Activated CD8-positive, alpha-beta T cell treated with anti-CD3 and anti-CD28 coated beads, Interleukin-2, amount 10 ng/mL, durations not matched to agents 7 days and 5 days (primary cell): ENCODE data around the gene GRM5. TPM values are rescaled to one million over a fixed set of nuclear protein-coding genes. Genes with fewer than 3 reads are reported as not detected.

Source experiments
- ATAC-seq: fragments of 150-1000 bp; cut with Tn5 transposase; one replicate; pipeline ENCODE4 v1.10.0; 2021; ENCODE audit warnings: moderate library complexity
- CTCF ChIA-PET: fragments of 350-600 bp; sonication (Branson Sonifier 250); formaldehyde crosslinking; loops from one replicate; lab custom pipeline; 2021; ENCODE audit warnings: antibody characterized with exemption; lab: Charles Lee
- POLR2A ChIA-PET: fragments of 350-600 bp; sonication (Branson Sonifier 250); formaldehyde crosslinking; loops from one replicate; lab custom pipeline; 2021; ENCODE audit warnings: antibody characterized with exemption; lab: Charles Lee
- DNase-seq: peaks from one replicate; pipeline ENCODE4 v3.0.0-alpha.2; 2020
- H3K27ac Mint-ChIP-seq: one replicate; pipeline ENCODE4 v1.8.0; 2021; ENCODE audit warnings: mild to moderate bottlenecking, mixed read lengths
- H3K27me3 Mint-ChIP-seq: one replicate; pipeline ENCODE4 v1.8.0; 2021; ENCODE audit warnings: low read depth, mixed read lengths
- H3K36me3 Mint-ChIP-seq: one replicate; pipeline ENCODE4 v1.8.0; 2021; ENCODE audit warnings: low read depth, mixed read lengths
- H3K4me1 Mint-ChIP-seq: one replicate; pipeline ENCODE4 v1.8.0; 2021; ENCODE audit warnings: low read depth, mixed read lengths
- H3K4me3 Mint-ChIP-seq: one replicate; pipeline ENCODE4 v1.8.0; 2021; ENCODE audit warnings: mild to moderate bottlenecking, mixed read lengths
- H3K9me3 Mint-ChIP-seq: one replicate; pipeline ENCODE4 v1.8.0; 2022; ENCODE audit warnings: mixed read lengths; ENCODE audit not compliant: insufficient read depth
- total RNA-seq, 2 experiments: library from RNA; stranded (reverse); gene quantifications; one replicate each; pipeline ENCODE4 v1.2.3, GENCODE V29; 2021

GRM5 gene
- total RNA-seq, 2 experiments from 2014 or later: not detected

GRCh38 chr11:88770475-88771079 lies 295.2 kb downstream of the GRM5 start:
- POLR2A ChIA-PET: no interaction called here
- H3K27ac Mint-ChIP-seq: no peak overlapping the region
- H3K36me3 Mint-ChIP-seq: no peaks in the 10 kb centered on the region
- CTCF ChIA-PET: interaction anchor here (0.6 kb wide), 1 partner anchor 651 kb away, joined by 5 read pairs; no protein-coding TSS in a partner anchor
- no peaks in the 10 kb centered on the region for H3K9me3 Mint-ChIP-seq
- H3K27me3 Mint-ChIP-seq: no peaks in the 10 kb centered on the region
- DNase-seq: no peak
- H3K4me1 Mint-ChIP-seq: no peaks in the 10 kb centered on the region
- no peak overlapping the region for H3K4me3 Mint-ChIP-seq
- no peak for ATAC-seq

GRCh38 chr11:88744140-88744539 lies 321.6 kb downstream of the GRM5 start:
- POLR2A ChIA-PET: no interaction called here
- no peak for ATAC-seq
- DNase-seq: no peak
- H3K36me3 Mint-ChIP-seq: no peaks in the 10 kb centered on the region
- H3K27me3 Mint-ChIP-seq: no peaks in the 10 kb centered on the region
- no peaks in the 10 kb centered on the region for H3K4me1 Mint-ChIP-seq
- no peak overlapping the region for H3K27ac Mint-ChIP-seq
- H3K4me3 Mint-ChIP-seq: no peak overlapping the region
- CTCF ChIA-PET: interaction anchor here (0.6 kb wide), 1 partner anchor 455 kb away, joined by 3 read pairs; no protein-coding TSS in a partner anchor
- peaks cover 5% of the 10 kb centered on the region for H3K9me3 Mint-ChIP-seq

GRCh38 chr11:88739524-88739923 lies 326.3 kb downstream of the GRM5 start:
- Mint-ChIP-seq H3K36me3 (no peaks in the 10 kb centered on the region), H3K27me3 (no peaks in the 10 kb centered on the region), H3K9me3 (no peaks in the 10 kb centered on the region), H3K4me1 (no peaks in the 10 kb centered on the region), H3K4me3 (no peak overlapping the region), H3K27ac (no peak overlapping the region)
- POLR2A ChIA-PET: no interaction called here
- ATAC-seq: no peak
- no peak for DNase-seq
- CTCF ChIA-PET: no interaction called here

- Mint-ChIP-seq H3K9me3 (no peaks in the 10 kb centered on the region), H3K4me3 (no peak overlapping the region), H3K27ac (no peak overlapping the region), H3K4me1 (no peaks in the 10 kb centered on the region), H3K36me3 (no peaks in the 10 kb centered on the region), H3K27me3 (no peaks in the 10 kb centered on the region)
- ATAC-seq: no peak
- POLR2A ChIA-PET: no interaction called here
- no peak for DNase-seq
- CTCF ChIA-PET: no interaction called here
Observed at GRCh38 chr11:88709567-88709966, 356.2 kb downstream of the GRM5 start.

DNA sequence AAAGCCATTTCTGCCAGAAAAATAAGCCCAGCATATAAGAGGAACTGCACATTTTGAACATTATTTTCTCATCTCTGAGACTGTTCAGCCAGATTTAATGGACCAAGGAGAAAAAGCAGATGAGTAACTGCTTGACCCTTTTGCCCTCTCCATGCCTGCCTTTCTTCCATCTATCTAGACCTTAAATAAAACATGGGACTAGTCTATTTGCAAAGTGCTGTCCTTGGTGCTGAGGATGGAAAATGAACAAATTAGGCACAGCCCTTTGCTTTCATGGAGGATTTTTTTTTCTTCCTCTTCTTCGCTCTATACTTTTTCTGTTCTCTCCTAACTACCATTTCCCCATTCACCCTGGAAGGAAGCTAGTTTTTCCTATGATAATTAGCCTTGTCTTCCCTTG lies 361.3 kb downstream of the GRM5 start:
- Mint-ChIP-seq H3K27ac (no peak overlapping the region), H3K36me3 (no peaks in the 10 kb centered on the region), H3K4me1 (no peaks in the 10 kb centered on the region), H3K4me3 (no peak overlapping the region), H3K27me3 (no peaks in the 10 kb centered on the region), H3K9me3 (no peaks in the 10 kb centered on the region)
- ChIA-PET CTCF (no interaction called here), POLR2A (no interaction called here)
- ATAC-seq (no peak), DNase-seq (no peak)

- Mint-ChIP-seq H3K4me1 (no peaks in the 10 kb centered on the region), H3K27me3 (no peaks in the 10 kb centered on the region), H3K4me3 (no peak overlapping the region), H3K27ac (no peak overlapping the region), H3K36me3 (no peaks in the 10 kb centered on the region), H3K9me3 (no peaks in the 10 kb centered on the region)
- POLR2A ChIA-PET: no interaction called here
- DNase-seq (no peak), ATAC-seq (no peak)
- CTCF ChIA-PET: no interaction called here
Observed at GRCh38 chr11:88701816-88702215, 364.0 kb downstream of the GRM5 start.

DNA sequence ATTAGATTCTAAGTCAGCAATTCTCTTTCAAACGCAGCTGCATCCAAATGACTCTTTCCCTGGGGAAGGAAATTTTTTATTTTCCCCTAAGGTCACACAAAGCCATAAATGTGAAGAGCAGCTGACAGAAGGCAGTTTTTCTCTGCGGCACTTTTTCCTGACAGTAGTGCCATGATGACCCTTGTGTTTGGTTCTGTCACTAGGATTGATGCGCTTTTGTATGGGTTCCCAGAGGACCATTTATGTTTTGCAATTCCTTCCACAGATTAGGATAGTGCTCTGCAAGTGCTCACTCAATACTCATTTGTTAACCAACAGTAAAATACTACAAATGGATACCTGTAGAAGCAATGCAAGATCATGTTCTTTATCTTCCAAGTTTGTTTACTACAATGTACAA lies 368.6 kb downstream of the GRM5 start:
- ATAC-seq (no peak), DNase-seq (no peak)
- no peaks in the 10 kb centered on the region for H3K36me3 Mint-ChIP-seq
- POLR2A ChIA-PET: no interaction called here
- H3K27me3 Mint-ChIP-seq: no peaks in the 10 kb centered on the region
- no peaks in the 10 kb centered on the region for H3K9me3 Mint-ChIP-seq
- no peaks in the 10 kb centered on the region for H3K4me1 Mint-ChIP-seq
- CTCF ChIA-PET: no interaction called here
- no peak overlapping the region for H3K27ac Mint-ChIP-seq
- H3K4me3 Mint-ChIP-seq: no peak overlapping the region

DNA sequence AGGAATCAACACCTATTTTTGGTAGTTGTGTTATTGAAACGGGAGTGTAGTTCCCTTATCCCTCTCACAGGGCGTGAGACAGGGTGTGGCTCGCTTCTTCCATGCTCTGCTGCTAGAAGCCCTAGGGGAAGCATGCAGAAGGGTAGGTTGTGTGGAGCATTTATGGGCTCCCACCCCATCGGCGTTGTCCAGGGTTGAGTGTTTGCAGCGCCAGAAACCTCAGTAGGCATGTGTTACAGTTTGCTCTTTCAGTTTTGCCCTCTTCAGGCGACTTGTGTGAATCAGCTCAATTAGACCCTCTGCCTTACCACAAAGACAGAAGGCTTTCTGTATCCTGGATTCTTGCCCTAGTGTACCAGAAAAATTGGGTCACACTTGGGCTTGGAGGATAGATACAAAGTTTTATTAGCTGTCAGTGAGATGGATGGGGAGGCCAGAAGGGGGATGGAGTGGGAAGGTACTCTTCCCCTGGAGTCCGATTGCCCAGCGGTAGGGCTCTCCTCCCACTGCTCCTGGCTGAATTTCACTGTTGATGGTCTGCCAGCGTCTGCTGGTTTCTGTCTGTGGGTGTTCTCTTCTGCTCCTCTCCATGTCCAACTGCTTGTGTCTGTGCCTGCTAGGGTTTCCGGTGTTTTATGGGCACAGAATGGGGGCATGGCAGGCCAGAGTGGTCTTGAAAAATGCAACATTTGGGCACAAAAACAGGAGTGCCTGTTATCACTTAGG lies 369.9 kb downstream of the GRM5 start:
- ATAC-seq (no peak), DNase-seq (no peak)
- no peaks in the 10 kb centered on the region for H3K4me1 Mint-ChIP-seq
- POLR2A ChIA-PET: no interaction called here
- CTCF ChIA-PET: no interaction called here
- no peak overlapping the region for H3K4me3 Mint-ChIP-seq
- H3K36me3 Mint-ChIP-seq: no peaks in the 10 kb centered on the region
- no peaks in the 10 kb centered on the region for H3K9me3 Mint-ChIP-seq
- H3K27me3 Mint-ChIP-seq: no peaks in the 10 kb centered on the region
- H3K27ac Mint-ChIP-seq: no peak overlapping the region

- H3K36me3 Mint-ChIP-seq: no peaks in the 10 kb centered on the region
- no peak for ATAC-seq
Observed at GRCh38 chr11:88692306-88693086, 373.3 kb downstream of the GRM5 start.

GRCh38 chr11:88689548-88690240 lies 376.1 kb downstream of the GRM5 start:
- POLR2A ChIA-PET: no interaction called here
- no peaks in the 10 kb centered on the region for H3K27me3 Mint-ChIP-seq
- ATAC-seq: no peak
- H3K27ac Mint-ChIP-seq: no peak overlapping the region
- CTCF ChIA-PET: no interaction called here
- no peak overlapping the region for H3K4me3 Mint-ChIP-seq
- H3K4me1 Mint-ChIP-seq: no peaks in the 10 kb centered on the region
- no peaks in the 10 kb centered on the region for H3K36me3 Mint-ChIP-seq
- no peaks in the 10 kb centered on the region for H3K9me3 Mint-ChIP-seq
- DNase-seq: no peak

More at GRCh38 chr11:88692306-88693086, 373.3 kb downstream of the GRM5 start:
- Mint-ChIP-seq H3K27me3 (no peaks in the 10 kb centered on the region), H3K27ac (no peak overlapping the region), H3K4me1 (no peaks in the 10 kb centered on the region), H3K9me3 (no peaks in the 10 kb centered on the region), H3K4me3 (no peak overlapping the region)
- POLR2A ChIA-PET: no interaction called here
- CTCF ChIA-PET: no interaction called here
- no peak for DNase-seq

DNA sequence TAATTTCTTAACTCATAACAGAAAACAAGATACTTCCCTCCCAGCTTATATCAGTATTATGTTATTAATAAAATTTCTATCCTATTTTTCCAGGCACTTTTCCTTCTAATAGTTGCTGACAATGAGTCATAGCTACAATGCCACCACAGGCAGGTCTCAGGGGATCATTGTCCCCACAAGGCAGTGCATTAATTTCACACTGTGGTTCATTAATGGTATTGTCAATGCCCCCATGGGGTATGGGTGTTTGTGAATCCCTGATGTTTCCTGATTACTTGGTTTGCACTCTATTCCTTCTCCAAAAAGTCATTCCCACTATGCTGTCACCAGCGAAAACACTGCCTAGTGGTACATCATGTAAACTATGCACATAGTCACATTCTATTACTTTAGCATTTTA lies 382.8 kb downstream of the GRM5 start:
- Mint-ChIP-seq H3K27ac (no peak overlapping the region), H3K4me3 (no peak overlapping the region), H3K27me3 (no peaks in the 10 kb centered on the region), H3K4me1 (no peaks in the 10 kb centered on the region), H3K36me3 (no peaks in the 10 kb centered on the region), H3K9me3 (no peaks in the 10 kb centered on the region)
- no peak for ATAC-seq
- ChIA-PET CTCF (no interaction called here), POLR2A (no interaction called here)
- DNase-seq: no peak

DNA sequence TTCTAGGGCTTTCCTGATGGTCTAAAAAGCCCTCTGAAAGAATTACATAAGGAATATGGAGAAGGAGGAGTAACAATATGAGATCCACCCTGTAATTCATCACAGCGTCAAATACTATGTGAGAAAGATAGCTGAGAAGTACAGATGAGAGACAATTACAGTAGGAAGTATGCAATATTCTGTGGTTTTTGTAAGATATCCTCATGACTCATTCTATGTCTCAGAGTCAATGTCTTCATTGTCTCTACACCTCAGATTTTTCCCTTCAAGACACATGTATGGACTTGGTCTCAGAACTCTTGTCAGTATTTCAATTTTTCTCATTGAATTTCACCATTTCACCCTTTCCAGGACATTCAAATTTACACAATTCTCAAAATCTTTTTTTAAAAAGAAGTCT lies 385.0 kb downstream of the GRM5 start:
- Mint-ChIP-seq H3K9me3 (no peaks in the 10 kb centered on the region), H3K27ac (no peak overlapping the region), H3K4me3 (no peak overlapping the region), H3K36me3 (no peaks in the 10 kb centered on the region), H3K4me1 (no peaks in the 10 kb centered on the region), H3K27me3 (no peaks in the 10 kb centered on the region)
- DNase-seq: no peak
- ChIA-PET CTCF (no interaction called here), POLR2A (no interaction called here)
- no peak for ATAC-seq
